Measurements from ENCODE around the gene GLI3.

GLI3 gene

GRCh38 chr7:42236266-42236975 lies 588 bp downstream of the GLI3 start:
- DNase-seq (ENCODE audit: low read depth) = no peak

- DNase-seq (ENCODE audit: low read depth) = no peak
Measured at GRCh38 chr7:42235741-42236161, 1.3 kb downstream of the GLI3 start.

- no peak for DNase-seq (ENCODE audit: low read depth)
Measured at GRCh38 chr7:42234736-42235135, 2.3 kb downstream of the GLI3 start.

GRCh38 chr7:42233695-42234331 lies 3.2 kb downstream of the GLI3 start:
- DNase-seq (ENCODE audit: low read depth) = no peak

DNA sequence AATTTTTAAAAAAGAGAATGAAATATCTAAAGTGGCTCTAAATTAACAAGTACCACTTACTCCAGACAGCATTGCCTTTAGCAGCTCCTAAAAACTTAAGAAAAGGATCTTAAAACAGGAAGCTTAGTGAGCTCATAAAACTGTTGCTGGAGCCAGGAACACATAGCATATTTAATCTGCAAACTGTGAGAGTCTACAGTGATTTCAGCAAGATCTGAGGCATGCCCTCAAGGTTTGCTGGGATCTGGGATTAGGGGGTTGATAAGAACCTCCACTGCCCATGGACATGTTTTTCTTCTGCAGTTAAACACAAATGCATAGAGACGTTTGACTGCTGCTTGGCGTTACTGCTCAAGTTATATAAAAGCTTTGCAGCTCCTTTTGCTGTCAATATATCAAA lies 3.8 kb downstream of the GLI3 start:
- DNase-seq (ENCODE audit: low read depth) = no peak

DNA sequence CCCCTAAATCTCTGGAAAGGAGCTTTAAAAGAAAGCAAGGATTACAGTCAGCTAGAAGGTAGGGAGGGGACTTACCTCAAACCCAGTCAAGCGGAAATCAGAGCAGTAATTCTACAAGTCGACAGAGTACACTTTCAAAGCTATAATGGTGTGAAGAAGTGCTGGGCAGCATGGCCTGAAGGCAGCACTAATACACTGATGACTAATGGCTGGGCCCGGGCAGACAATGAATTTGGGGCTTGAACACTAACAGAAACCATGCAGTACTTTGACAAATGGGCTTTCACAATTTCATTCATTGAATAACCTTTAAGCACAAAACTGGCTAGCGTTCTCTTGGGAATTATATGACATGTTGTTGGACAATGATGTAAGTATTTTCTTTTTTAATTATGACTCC lies 4.7 kb downstream of the GLI3 start:
- no peak for DNase-seq (ENCODE audit: low read depth)

DNA sequence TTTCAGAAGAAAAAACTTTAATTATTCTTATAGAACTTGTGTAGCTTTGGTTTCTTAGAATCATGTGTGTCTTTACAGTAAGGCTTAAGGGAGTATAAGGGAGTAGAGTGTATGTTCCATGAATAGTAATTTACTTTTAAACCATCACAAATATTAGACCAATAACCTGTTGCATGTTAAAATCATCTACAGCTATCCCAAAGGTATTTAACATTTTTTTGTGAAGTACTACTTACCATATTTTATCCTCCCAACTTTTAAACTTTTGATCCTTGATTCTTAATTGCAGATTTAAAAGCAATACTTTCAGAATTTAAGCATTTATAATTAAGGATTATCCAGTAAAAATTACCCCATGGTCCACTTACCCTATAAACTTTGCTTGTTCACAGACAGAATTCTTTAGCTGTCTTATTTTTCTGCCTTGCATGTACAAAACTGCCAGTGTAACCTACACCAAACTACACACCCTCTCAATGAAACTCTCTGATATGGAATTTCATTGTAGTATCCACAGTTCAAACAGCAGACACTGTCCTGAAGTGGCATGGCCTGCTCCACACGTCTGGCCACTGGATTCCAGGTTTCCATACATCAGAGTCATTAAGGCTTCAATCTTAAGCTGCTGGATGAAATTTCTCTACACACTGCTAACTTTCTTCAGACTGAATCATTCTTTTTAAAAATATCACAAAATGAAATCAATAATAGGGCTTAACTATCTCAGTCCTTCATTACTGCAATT lies 5.8 kb downstream of the GLI3 start:
- DNase-seq (ENCODE audit: low read depth) = no peak

- DNase-seq (ENCODE audit: low read depth) = no peak
Measured at GRCh38 chr7:42227936-42228591, 8.9 kb downstream of the GLI3 start.

DNA sequence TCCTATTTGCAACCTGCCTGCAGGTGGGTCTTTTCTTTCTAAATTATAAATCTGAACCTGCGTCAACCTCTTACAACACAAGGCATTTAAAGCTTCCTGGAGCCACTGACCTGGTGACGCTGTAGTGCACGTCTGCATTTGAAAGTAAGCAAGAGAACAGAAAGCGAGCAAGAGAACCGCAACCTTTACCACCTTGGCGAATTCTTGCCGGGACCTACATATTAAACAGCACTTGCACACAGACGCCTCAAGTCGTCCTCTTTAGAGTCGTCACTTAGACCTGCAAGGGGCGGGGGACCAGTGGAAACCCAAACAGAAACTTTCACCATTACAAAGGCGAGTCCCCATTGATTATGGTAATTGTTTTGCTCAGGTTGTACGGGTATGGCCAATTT lies 9.5 kb downstream of the GLI3 start:
- no peak for DNase-seq (ENCODE audit: low read depth)

GRCh38 chr7:42227021-42227420 lies 10.0 kb downstream of the GLI3 start:
- DNase-seq (ENCODE audit: low read depth) = no peak

DNA sequence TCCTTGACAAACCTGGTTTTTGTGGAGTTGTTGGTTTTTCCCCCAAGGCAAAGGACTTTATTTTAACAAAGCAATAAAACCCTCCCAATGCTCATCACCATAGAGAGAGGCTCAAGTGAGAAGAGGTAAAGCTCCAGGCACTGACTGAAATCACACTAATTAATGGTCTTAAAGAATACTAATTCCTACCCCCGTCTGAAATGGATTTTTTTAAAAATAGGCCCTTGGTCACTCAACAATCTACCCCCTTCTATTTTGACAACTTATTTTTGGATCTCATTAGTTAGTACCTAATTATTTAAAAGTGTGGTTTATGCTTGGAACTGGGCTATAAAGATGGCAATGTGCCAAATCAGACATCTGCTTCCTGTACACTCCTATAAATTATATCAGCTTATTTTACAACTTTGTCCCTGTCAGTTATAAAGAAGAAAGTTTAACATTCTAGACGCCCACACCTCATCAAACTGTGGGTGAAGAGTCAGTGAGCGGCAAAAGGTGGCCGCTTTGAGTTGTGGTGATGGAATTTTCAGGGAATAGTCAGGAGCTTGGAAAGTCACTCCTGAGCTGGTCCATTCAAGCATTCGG lies 10.6 kb downstream of the GLI3 start:
- no peak for DNase-seq (ENCODE audit: low read depth)

DNA sequence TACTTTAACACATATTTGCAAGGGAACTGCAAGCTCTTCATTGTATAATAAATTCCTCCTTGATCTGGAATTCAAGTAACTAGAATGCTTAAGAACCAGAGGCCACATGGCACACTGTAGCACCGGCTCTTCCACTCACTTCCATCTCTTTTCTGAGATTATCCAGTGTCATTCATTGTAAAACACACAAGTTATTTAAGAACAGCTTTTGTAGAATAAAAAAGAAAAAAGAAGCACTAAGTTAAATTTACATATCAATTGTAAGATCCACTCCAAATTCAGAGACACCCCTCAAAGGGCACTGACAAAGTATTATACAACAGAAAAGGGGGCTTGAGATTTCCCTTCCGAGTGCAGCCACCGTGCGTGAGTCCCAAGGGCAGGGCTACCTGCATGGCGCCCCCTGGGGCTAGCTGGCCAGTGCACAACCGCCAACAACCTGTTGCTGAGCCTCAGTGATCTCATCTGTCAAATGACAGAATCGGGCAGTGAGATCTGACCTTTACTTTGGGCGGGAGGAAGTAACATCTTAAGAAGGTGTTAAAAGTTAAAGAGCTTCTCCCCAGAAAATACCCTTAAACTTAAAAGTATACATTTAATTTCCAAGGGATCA lies 12.5 kb downstream of the GLI3 start:
- no peak for DNase-seq (ENCODE audit: low read depth)

DNA sequence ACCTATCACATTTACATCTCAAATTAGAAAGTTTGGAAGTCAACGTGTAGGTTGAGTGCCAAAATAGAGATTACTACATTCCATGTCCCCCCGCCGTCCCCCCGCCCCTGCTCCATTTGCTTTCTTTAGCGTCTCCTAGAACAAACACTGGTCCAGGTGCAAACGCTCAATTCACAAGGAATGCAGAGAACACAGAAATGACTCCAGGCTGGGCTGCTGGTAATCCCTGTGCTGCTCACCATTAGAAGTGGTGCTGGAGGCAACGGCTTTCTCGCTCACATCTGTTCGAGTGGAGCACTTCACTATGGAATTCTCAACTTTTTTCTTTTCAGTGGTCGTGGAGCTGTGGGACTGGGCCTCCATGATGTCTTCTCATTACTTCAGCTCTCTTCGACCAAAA lies 14.1 kb downstream of the GLI3 start:
- DNase-seq (ENCODE audit: low read depth) = no peak

- DNase-seq (ENCODE audit: low read depth) = no peak
Measured at GRCh38 chr7:42222125-42222524, 14.9 kb downstream of the GLI3 start.

GRCh38 chr7:42221304-42221703 lies 15.7 kb downstream of the GLI3 start:
- no peak for DNase-seq (ENCODE audit: low read depth)

GRCh38 chr7:42219447-42219846 lies 17.6 kb downstream of the GLI3 start:
- no peak for DNase-seq (ENCODE audit: low read depth)

DNA sequence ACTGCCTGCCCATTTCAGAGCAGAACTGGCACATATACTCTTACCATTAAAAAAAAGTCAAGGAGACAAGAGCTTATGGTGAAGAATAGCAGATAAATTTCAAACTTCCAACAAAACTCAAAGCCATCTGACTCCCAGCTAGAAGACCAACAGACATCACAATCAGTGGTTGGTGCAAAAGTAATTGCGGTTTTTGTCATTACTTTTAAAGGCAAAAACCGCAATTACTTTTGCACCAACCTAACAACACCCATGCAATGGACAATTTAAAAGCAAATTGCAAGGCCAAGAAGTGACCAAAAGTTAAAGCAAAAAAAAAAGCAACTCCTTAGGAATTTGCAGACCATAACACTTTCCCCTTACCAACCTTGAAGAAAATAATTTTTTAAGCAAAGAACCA lies 18.8 kb downstream of the GLI3 start:
- no peak for DNase-seq (ENCODE audit: low read depth)

DNA sequence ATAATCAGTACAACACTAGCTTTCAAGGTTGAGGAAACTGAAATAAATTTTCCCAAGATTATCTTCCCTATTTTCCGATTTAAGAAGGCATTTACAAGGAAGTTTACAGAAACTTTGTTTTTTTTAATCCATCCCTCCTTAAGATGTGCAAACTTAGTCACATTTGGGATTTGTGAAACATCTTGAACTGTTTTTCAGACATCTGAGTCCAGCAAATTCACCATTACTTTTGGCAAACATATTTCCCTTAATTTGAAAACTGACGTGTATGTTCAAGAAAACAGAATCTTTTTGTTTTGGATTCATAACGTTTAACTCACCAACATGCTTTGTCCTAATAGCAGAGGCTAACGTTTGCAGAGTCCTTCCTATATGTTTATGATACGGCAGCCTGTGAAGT lies 19.5 kb downstream of the GLI3 start:
- DNase-seq (ENCODE audit: low read depth) = no peak

DNA sequence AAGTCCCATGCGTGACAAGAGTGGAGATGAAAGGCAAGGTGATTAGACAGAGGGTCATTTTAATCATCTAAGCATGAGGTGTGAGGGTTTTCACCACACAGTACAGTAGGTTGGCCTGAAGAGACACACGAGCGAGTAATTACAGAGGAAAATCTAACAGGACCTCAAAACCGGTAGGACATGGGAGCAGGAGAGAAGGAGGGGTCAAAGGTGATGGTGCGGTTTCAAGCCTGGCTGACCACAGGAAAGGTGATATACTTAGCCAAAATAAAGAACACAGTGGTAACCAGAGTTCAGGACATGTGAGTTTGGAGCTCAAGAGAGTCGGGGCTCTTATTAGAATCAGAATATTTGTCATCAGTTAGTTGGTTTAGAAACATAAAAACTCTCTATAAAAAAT lies 20.0 kb downstream of the GLI3 start:
- DNase-seq (ENCODE audit: low read depth) = no peak

GRCh38 chr7:42214060-42214679 lies 22.8 kb downstream of the GLI3 start:
- DNase-seq (ENCODE audit: low read depth) = no peak

GRCh38 chr7:42213093-42213492 lies 23.9 kb downstream of the GLI3 start:
- no peak for DNase-seq (ENCODE audit: low read depth)
